ENCODE results near the gene HHIP.

Gene HHIP

DNA sequence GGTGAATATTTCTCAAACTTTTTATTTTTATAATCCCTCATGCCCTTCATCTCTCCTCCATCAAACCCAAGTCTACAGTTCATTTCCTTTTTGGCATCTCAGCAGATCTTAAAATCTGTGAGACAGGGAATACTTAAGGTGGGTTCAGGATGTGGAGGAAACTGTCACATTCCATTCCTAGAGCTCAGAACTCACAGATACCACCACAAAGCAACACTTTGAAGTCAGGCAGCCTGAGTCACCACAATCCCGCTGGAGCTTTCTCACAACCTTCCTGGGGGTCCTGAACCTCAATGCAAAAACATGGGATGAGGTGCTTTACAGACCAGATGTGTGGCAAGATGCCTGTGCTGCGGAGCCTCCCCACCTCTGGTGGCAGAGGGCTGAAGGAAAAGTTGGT is 63.2 kb downstream of the HHIP start:
- DNase-seq (no peak), ATAC-seq (no peak)
- H3K27me3 Mint-ChIP-seq, result no peaks in the 10 kb centered on the region
- no peak overlapping the region for H3K4me3 Mint-ChIP-seq
- no peaks in the 10 kb centered on the region for H3K36me3 Mint-ChIP-seq (ENCODE audit: low read depth)
- H3K9me3 Mint-ChIP-seq, result no peaks in the 10 kb centered on the region
- no peaks in the 10 kb centered on the region for H3K4me1 Mint-ChIP-seq
- H3K27ac Mint-ChIP-seq, result no peak overlapping the region

DNA sequence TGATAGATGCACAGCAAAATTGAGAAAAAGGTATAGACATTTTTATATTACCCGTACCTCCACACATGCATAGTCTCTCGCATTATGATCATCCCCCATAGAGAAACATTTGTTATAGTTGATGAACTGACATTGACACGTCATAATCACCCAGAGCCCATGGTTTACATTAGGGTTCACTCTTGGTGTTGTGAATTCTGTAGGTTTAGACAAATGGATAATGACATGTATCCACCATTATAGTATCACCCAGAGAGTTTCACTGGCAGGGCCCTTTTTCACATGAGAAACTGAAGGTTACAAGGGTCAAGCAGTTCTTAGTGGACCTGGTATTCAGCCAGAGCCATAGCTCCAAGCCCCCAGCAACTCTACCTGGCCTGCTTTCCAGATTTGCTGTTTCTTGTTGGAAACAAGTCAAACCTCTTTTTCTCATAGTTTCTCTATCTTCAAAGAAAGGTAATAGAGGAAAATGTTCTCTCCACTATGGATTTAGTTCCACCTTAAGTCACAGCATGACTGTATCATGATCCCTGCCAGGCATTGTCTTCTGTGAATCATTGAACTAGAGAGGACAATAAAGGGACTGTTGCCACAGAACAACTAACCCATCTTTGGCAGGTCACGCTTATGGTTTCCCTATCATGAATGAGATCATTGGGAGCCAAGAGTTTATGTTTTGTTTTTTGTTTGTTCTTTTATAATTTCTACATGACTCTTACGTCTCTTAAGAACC is 64.0 kb downstream of the HHIP start:
- no peaks in the 10 kb centered on the region for H3K27me3 Mint-ChIP-seq
- H3K27ac Mint-ChIP-seq, result no peak overlapping the region
- no peak overlapping the region for H3K4me3 Mint-ChIP-seq
- no peaks in the 10 kb centered on the region for H3K9me3 Mint-ChIP-seq
- H3K36me3 Mint-ChIP-seq (ENCODE audit: low read depth), result no peaks in the 10 kb centered on the region
- DNase-seq (no peak), ATAC-seq (no peak)
- no peaks in the 10 kb centered on the region for H3K4me1 Mint-ChIP-seq

DNA sequence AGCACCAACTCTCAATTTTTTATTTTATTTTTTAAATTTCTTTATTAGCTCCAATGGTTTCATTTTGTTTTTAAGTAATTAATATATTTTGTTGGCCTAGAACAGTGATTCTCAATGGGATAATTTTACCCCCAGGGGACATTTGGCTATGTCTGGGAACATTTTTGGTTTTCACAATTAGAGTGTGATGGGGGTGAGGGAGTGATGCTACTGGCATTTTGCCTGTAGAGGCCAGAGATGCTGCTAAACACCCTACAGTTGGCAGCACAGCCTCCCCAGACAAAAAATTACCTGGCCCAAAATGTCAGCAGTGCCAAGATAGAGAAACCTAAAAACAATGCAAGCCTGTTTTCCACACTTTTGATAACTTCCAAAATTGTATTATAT is 64.6 kb downstream of the HHIP start:
- no peak for DNase-seq
- Mint-ChIP-seq H3K4me3 (no peak overlapping the region), H3K9me3 (no peaks in the 10 kb centered on the region), H3K27ac (no peak overlapping the region), H3K27me3 (no peaks in the 10 kb centered on the region), H3K4me1 (no peaks in the 10 kb centered on the region), H3K36me3 (ENCODE audit: low read depth) (no peaks in the 10 kb centered on the region)
- ATAC-seq, result no peak

DNA sequence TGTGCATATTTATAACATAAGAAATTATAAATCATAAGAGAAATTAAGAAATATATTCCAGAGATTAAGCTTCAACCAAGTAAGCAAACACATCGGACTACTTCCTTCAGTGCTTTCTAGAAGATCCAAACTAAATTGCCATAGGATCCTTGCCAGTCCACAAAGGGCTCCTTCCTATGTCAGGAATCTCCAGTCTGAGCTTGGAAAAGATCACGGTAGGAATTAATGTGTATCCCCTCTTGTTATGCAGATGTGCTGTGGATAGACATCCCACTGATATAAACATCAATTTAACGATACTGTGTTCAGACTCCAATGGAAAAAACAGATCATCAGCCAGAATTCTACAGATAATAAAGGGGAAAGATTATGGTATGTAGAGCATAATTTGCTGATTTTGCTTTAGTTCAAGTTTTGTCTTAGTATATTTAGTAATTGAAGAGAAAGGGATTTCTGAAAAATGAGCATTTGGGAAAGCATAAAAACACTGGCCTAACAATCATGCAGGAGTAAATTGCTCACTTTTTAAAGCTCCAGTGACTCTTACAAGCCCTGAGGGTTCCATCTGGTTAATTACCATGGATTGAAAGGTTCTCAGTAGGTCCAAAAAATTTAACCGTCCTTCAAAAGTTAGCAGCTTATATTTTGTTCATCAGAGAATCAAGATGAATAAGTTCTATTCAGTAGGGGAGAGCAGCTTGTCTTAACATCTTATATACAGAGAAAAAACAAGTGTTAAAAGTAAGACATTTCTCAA is 65.9 kb downstream of the HHIP start:
- no peaks in the 10 kb centered on the region for H3K36me3 Mint-ChIP-seq (ENCODE audit: low read depth)
- H3K4me3 Mint-ChIP-seq, result no peak overlapping the region
- no peaks in the 10 kb centered on the region for H3K27me3 Mint-ChIP-seq
- no peaks in the 10 kb centered on the region for H3K4me1 Mint-ChIP-seq
- H3K27ac Mint-ChIP-seq, result no peak overlapping the region
- no peak for ATAC-seq
- DNase-seq, result no peak
- H3K9me3 Mint-ChIP-seq, result no peaks in the 10 kb centered on the region

DNA sequence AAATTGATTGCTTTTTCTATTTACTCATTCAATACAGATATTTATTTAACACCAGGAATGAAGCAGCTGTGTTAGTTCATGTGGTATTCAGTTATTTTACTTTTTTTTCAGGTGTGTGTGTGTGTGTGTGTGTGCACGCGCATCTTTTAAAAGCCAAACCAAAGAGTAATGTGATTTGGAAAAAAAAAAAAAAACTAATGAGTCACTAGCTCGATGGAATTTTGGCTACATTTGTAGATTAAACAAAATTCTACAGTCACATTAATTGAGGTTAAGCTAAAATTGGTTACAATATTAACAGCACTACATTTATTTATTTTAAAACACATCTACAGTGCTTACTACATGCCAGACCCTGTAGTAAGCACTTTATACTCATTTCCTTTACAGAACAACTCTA is 66.8 kb downstream of the HHIP start:
- Mint-ChIP-seq H3K4me1 (no peaks in the 10 kb centered on the region), H3K27me3 (no peaks in the 10 kb centered on the region), H3K9me3 (no peaks in the 10 kb centered on the region), H3K36me3 (ENCODE audit: low read depth) (no peaks in the 10 kb centered on the region), H3K4me3 (no peak overlapping the region), H3K27ac (no peak overlapping the region)
- DNase-seq (no peak), ATAC-seq (no peak)

DNA sequence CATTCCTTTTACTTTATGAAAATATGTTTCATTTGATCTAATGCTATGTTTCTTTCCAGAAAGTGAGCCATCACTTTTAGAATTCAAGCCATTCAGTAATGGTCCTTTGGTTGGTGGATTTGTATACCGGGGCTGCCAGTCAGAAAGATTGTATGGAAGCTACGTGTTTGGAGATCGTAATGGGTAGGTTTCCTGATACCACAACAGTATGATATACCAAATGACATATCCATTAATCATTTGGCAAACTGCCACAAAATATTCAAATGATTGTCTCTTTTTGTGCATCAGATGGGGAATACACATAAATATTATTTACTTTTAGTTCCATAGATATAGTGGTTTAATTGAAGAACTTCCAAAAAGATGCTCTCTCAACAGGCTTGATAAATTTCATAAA is 68.2 kb downstream of the HHIP start:
- H3K9me3 Mint-ChIP-seq, result no peaks in the 10 kb centered on the region
- H3K4me3 Mint-ChIP-seq, result no peak overlapping the region
- no peak for DNase-seq
- H3K36me3 Mint-ChIP-seq (ENCODE audit: low read depth), result no peaks in the 10 kb centered on the region
- no peaks in the 10 kb centered on the region for H3K27me3 Mint-ChIP-seq
- no peaks in the 10 kb centered on the region for H3K4me1 Mint-ChIP-seq
- H3K27ac Mint-ChIP-seq, result no peak overlapping the region
- no peak for ATAC-seq

DNA sequence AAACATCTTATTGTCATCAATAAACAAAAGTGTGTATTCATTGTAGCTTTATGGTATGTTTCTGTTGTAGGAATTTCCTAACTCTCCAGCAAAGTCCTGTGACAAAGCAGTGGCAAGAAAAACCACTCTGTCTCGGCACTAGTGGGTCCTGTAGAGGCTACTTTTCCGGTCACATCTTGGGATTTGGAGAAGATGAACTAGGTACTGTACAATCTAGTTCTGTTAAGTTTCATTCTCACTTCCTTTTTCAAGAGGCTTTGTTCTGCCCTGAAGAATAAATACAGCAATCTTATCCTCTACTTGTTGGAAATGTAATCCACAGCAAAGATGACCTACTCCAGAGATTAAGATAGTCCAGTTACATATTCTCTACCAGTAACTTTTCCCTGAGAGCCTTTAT is 69.3 kb downstream of the HHIP start:
- ATAC-seq (no peak), DNase-seq (no peak)
- no peaks in the 10 kb centered on the region for H3K9me3 Mint-ChIP-seq
- no peaks in the 10 kb centered on the region for H3K36me3 Mint-ChIP-seq (ENCODE audit: low read depth)
- H3K27me3 Mint-ChIP-seq, result no peaks in the 10 kb centered on the region
- no peak overlapping the region for H3K27ac Mint-ChIP-seq
- H3K4me1 Mint-ChIP-seq, result no peaks in the 10 kb centered on the region
- no peak overlapping the region for H3K4me3 Mint-ChIP-seq

DNA sequence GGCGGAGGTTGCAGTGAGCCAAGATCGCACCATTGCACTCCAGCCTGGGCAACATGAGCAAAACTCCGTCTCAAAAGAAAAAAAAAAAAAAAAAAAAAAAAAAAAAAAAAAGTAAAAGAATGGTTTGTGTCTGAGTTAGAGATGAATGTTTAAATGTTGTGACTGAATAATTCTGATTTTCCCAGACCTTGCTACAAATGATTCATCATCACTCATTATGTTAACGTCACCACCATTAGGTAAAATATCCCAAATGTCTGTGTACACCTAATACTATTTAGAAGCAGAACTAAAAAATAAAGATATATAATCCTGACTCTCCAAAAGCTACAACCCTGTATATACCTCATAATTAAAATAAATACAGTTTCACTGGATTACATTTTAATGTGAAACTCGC is 70.8 kb downstream of the HHIP start:
- Mint-ChIP-seq H3K4me1 (no peaks in the 10 kb centered on the region), H3K9me3 (no peaks in the 10 kb centered on the region), H3K36me3 (ENCODE audit: low read depth) (no peaks in the 10 kb centered on the region), H3K4me3 (no peak overlapping the region), H3K27ac (no peak overlapping the region), H3K27me3 (no peaks in the 10 kb centered on the region)
- DNase-seq, result no peak
- no peak for ATAC-seq

DNA sequence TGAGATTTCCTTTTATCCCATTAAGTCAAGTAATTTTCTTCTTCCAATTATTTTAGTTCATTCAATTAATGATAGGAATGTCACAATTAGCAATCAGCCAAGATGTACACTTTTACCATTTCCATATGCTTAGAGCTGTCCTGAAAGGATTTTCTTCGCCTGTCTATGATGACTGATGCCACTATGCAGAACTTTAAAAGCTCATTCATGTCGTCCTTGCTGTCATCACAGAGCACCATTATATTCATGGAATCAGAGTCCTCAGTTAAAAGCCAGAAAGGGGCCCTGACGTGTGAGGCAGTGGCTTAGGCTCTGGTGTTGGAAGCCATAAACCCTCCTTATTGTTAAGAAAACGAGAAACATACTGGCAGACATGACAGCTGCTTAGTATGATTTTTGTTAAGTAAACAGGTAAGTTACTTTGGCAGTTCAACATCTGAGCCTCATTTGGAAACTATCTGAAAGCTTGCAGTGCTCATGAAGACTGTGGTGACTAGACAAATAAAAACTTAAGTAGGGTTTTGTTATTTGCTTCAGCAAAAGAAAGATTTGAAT is 73.1 kb downstream of the HHIP start:
- Mint-ChIP-seq H3K9me3 (no peaks in the 10 kb centered on the region), H3K27ac (no peak overlapping the region), H3K36me3 (ENCODE audit: low read depth) (no peaks in the 10 kb centered on the region), H3K4me1 (no peaks in the 10 kb centered on the region), H3K4me3 (no peak overlapping the region), H3K27me3 (no peaks in the 10 kb centered on the region)
- ATAC-seq, result no peak
- no peak for DNase-seq

DNA sequence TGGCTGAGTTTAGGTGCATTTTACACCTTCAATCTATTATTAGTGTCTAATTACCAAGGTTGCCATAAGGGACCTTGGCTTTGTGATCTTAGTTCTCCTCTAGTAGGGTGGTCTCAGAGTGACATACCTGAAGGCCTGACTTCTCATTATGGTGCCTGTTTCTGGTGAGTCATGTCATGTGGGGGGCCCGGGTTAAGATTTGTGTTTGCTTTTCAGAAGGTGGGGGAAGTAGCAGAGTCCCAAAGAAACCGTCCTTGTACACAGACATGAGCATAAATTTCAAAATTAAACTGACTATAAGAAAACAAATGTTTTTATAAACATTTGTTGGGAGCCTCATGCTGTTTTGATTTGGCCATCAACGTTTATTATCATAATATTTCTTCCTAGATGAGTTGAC is 74.5 kb downstream of the HHIP start:
- H3K4me3 Mint-ChIP-seq, result no peak overlapping the region
- H3K27me3 Mint-ChIP-seq, result no peaks in the 10 kb centered on the region
- H3K4me1 Mint-ChIP-seq, result no peaks in the 10 kb centered on the region
- no peaks in the 10 kb centered on the region for H3K9me3 Mint-ChIP-seq
- no peak overlapping the region for H3K27ac Mint-ChIP-seq
- no peak for ATAC-seq
- no peak for DNase-seq
- H3K36me3 Mint-ChIP-seq (ENCODE audit: low read depth), result no peaks in the 10 kb centered on the region

DNA sequence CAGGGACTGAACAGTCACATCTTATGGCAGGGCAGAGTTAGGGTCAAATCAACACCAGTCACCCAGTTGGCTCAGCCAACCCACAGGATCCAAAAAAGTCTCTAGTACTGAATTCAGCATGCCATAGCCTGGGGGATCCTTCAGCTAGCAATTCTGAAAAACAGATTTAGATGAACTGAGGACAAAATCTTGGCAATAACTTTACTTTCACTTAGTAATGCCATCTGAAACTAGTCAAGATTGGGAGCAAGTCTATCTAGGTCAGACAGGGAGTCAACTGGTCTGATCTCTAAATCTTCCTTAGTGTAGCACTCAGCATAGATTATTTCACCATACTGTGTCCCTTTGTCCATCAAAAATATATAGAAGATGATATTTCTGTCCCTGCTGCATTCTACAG is 76.0 kb downstream of the HHIP start:
- Mint-ChIP-seq H3K36me3 (ENCODE audit: low read depth) (no peaks in the 10 kb centered on the region), H3K4me1 (no peaks in the 10 kb centered on the region), H3K27ac (no peak overlapping the region), H3K4me3 (no peak overlapping the region), H3K27me3 (no peaks in the 10 kb centered on the region), H3K9me3 (no peaks in the 10 kb centered on the region)
- no peak for ATAC-seq
- DNase-seq, result no peak

DNA sequence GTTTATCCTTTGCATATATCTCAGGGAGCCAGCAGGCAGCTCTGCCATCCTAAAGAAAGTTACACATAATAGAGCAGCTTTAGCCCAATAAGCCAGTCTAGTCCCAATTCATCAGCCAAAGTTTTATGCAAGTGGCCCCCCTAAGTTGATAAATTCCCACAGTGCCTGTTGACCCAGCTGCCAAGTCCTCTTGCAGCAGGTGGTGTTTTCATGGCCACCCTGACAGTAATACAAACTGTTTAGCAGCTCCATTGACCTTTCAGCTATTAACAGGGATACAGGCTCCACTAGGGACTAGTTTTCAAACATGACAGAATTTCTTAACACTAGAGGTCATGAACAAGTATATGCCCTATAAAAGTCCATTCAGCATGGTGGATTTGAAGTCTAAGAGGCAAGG is 77.5 kb downstream of the HHIP start:
- Mint-ChIP-seq H3K27me3 (no peaks in the 10 kb centered on the region), H3K4me1 (no peaks in the 10 kb centered on the region), H3K27ac (no peak overlapping the region), H3K9me3 (no peaks in the 10 kb centered on the region), H3K36me3 (ENCODE audit: low read depth) (no peaks in the 10 kb centered on the region), H3K4me3 (no peak overlapping the region)
- DNase-seq (no peak), ATAC-seq (no peak)

DNA sequence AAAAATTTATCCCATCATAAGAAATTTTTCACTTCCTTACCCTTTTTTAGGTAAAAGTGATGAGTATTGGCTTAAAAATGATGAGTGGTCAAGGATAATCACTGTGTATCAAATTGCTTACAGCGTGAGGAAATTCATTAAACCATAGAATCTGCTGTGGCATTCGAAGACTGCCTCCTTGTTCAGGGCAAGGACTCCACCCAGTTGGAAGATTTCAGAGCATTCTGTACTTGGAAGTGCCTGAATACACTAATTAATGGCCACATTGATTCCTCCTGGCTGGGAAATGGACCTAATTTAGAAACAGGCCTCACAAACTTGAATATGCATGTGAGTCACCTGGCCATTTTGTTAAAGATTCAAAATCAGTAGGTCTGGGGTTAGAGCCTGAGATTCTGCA is 83.2 kb downstream of the HHIP start:
- H3K27ac Mint-ChIP-seq, result no peak overlapping the region
- H3K4me1 Mint-ChIP-seq, result no peaks in the 10 kb centered on the region
- no peaks in the 10 kb centered on the region for H3K36me3 Mint-ChIP-seq (ENCODE audit: low read depth)
- DNase-seq (no peak), ATAC-seq (no peak)
- no peaks in the 10 kb centered on the region for H3K27me3 Mint-ChIP-seq
- no peak overlapping the region for H3K4me3 Mint-ChIP-seq
- no peaks in the 10 kb centered on the region for H3K9me3 Mint-ChIP-seq

DNA sequence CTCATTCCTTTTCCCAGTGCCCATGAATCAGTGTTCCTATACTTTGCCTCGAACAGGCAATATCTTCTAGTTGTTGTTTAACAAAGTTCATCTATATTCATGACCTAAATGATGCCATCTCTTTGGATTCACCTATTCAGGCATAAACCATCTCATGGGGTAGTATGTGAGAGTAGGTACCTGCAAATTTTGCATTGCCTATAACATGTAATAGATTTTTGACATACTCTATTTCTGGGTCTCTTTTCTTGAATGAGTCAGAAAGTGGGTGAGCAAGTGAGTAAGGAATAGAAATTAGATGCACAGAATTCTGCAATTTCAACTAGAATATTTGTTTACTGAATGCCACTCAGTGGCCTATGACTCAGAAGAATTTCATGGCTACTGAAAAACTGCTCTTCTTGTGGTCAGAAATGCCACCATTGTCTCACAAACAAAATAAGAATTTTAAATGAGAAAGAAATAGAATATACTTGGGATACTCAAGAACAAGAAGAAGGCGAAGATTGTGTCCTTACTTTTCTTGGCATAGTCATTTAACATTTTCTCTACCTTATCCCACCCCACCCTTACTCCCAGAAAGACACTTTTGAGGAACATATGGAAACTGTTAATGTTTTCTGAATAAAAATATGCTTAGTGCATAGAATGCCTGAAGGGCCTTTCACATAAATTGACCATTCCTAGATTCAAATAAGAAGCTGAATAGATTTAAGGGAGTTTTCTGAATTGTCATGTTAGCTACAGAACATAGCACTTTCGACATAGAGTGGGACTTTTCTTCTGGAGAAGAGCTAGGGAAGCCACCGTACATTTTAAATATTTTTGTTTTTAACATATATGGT is 86.8 kb downstream of the HHIP start:
- Mint-ChIP-seq H3K9me3 (no peaks in the 10 kb centered on the region), H3K27me3 (no peaks in the 10 kb centered on the region), H3K27ac (no peak overlapping the region), H3K4me1 (no peaks in the 10 kb centered on the region), H3K36me3 (ENCODE audit: low read depth) (no peaks in the 10 kb centered on the region), H3K4me3 (no peak overlapping the region)
- DNase-seq, result no peak
- ATAC-seq, result no peak

DNA sequence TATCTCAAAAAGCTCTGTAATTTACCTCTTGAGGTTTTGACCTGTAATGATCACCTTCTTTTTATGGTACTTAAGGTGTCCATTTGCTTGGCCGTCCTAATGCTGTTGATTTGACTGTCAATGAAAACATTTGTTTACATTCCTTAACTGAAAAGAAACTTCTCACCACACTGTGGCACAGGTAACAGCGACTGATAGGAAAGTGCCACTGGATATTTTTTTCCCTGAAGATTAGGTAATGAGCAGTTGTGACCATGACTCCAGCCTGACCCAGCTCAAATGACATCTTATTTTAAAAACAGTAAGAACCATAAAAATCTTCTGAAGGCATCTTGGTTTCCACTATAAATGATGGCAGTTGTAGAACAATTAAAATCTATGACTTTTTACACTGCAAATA is 87.6 kb downstream of the HHIP start:
- no peaks in the 10 kb centered on the region for H3K4me1 Mint-ChIP-seq
- no peaks in the 10 kb centered on the region for H3K36me3 Mint-ChIP-seq (ENCODE audit: low read depth)
- ATAC-seq (no peak), DNase-seq (no peak)
- H3K27me3 Mint-ChIP-seq, result no peaks in the 10 kb centered on the region
- no peak overlapping the region for H3K27ac Mint-ChIP-seq
- H3K4me3 Mint-ChIP-seq, result no peak overlapping the region
- no peaks in the 10 kb centered on the region for H3K9me3 Mint-ChIP-seq
